Mucosa of gallbladder (tissue), 1 donor: ENCODE results near the gene IL13RA2. TPM values are rescaled to one million over a fixed set of nuclear protein-coding genes. Genes with fewer than 3 reads are reported as not detected.

ENCODE experiments used
- DNase-seq: peaks from one replicate; pipeline ENCODE4 v3.0.0-alpha.2; 2020; ENCODE audit warnings: low spot score
- total RNA-seq: library from RNA; stranded (reverse); gene quantifications from one replicate; pipeline ENCODE4 v1.2.1, GENCODE V29; 2021
- donor health status: DM: no; HTN: no; CAD: no.

IL13RA2 gene, protein sequence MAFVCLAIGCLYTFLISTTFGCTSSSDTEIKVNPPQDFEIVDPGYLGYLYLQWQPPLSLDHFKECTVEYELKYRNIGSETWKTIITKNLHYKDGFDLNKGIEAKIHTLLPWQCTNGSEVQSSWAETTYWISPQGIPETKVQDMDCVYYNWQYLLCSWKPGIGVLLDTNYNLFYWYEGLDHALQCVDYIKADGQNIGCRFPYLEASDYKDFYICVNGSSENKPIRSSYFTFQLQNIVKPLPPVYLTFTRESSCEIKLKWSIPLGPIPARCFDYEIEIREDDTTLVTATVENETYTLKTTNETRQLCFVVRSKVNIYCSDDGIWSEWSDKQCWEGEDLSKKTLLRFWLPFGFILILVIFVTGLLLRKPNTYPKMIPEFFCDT
- total RNA-seq, result 0.32 TPM

DNA sequence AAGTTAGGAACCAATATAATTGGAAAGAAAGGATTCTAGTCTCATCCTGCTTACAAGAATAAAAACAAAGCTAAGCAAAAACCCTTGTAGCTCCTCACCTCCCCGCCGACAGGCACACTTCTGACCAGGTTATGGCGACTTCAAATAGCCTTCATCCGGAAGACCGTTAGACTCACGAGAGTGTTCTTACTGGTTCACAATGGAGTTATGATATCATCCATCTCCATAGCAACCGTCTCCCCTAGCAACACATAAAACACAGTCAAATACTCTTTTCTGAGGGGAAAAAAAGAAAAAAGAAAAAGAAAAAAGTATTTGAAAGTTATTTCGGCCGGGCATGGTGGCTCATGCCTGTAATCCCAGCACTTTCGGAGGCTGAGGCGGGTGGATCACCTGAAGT lies at the start of gene IL13RA2:
Gene IL13RA2, minus strand, starts transcription at position 162 of the 400 bp plus-strand sequence. CDS start 347 bp downstream, outside the sequence.
- no peak for DNase-seq

DNA sequence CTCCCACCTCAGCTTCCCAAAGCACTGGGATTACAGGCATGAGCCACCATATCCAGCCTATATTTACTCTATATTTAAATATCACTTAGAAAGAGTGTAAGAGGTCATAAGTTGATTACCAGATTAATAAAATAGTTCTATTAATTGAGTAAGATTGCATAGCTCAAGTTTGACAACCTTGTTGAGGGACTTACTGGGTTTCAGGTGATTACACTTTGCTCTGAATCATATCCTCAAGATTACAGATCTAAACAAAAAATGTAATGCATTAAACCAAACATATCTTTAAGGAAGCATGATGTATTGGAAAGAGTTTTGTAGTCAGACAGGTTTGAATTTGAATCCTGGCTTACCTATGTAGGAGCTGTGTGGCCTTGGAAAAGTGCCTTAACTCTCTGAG lies 47.9 kb upstream of the IL13RA2 start:
- no peak for DNase-seq

DNA sequence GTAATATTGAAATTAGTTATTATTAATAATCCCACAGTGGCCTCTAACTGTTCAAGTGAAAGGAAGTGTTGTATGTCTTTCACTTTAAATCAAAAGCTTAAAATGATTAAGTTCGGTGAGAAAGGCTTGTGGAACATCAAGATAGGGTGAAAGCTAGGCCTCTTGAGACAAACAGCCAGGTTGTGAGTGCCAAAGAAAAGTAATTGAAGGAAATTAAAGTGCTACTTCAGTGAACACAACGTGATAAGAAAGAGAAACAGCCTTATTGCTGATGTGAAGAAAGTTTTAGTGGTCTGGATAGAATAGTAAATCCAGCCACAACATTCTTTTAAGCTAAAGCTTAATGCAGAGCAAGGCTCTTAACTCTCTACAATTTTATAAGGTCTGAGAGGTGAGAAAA lies 42.6 kb upstream of the IL13RA2 start:
- no peak for DNase-seq

DNA sequence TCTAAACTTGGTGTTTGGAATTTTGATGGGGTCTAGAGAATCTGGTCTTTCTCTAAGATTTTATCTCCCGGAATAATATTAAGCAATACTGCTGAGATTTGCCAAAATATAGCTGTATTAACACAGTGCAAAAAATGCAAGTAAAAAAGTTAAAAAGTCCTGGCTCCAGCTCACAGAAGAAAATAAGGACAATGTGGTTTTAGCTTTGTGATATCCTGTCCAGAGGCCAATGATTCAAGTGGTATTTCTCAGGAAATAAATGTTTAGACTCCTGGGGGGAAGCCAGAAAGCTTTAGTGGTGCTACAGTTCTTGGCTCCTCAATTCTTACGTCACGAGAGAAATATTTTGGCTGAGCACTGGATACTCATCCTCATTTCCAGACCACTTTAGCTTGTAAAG lies 40.9 kb upstream of the IL13RA2 start:
- peak; percentile 37 for DNase-seq

DNA sequence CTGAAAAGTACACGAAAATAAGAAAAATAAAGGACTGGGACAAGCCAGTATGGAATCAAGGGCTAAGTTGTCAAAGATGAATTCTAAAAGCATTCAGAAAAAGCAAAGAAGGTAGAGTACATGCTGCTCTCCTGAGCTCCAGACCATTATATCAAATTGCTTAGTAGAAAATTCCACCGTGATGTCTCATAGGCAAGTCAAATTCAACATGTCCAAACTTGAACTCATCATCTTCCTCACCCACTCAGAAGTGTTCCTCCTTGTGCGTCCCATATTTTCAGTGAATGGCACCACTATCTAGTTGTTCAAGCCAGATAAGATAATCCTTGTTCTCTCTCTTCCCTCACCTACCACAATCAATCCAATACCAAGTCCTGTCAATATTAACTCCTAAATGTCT lies 37.5 kb upstream of the IL13RA2 start:
- no peak for DNase-seq

DNA sequence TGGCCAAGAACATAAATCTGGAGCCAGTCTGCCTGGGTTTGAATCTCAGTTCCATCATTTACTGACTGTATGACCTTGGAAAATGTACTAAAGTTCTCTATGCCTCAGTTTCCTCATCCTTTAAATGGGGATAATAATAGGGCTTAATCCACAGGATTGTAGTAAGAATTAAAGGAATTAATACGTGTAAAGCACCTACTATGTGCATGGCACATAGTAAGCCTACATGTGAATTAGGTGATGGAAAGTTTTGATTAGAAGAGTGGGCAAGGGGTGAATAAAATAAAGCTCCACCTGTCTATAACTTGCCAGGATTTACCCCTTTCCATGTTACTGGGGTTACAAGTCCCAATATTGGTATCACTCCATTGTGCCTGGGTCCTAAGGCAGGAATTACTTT lies 35.8 kb upstream of the IL13RA2 start:
- DNase-seq, result no peak

DNA sequence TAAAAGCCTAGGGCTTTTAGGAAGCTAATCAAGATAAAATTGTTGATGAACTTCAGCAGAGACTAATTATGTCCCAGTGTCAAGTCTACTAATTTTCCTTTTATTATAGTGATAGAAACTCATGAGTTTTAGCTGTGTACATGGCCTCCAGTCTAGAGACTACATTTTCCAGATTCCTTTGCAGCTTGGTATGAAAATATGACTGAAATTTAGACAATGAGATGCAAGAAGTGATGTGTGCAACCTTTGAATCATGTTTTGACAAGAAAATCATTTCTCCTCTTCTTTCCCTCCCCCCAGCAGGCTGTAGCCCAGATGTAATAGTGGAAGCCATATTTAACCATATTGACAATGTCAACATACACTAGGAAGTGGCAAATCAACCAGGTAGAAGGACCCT lies 30.3 kb upstream of the IL13RA2 start:
- no peak for DNase-seq

DNA sequence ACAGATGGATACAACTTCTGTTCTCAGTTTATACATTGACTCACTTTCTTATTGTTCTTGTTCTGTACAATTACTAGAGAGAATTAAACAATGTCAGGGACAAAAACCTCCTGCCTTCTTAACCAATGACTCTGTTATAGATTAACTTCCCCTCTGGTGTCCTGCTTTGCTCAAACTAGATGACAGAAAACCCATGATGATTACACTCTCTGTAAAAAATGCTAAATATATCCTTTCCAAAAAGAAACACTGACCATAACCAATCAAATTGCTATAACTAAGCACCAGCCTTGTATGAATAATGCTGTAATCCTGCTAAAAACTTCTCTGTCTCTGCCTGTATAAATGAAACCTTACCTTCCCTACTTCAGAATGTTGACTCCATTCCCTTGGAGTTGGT lies 29.8 kb upstream of the IL13RA2 start:
- no peak for DNase-seq

DNA sequence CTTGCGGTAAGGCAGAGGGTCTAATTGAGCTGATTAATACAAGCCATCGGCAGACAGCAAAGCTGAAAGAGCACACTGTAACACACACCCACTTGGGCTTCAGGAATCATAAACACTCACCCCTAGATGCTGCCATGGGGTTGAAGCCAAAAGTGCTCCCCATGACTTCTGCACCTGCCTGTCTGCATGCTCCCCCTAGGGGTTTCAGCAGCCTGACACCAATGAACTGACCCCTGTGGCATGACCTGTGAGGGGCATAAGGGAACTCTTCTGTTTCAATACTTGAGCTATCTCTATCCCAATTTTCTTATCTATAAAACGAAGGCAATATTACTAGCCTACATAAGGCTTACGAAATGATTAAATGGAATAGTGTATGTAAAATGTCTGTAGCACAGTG lies 23.0 kb upstream of the IL13RA2 start:
- no peak for DNase-seq

DNA sequence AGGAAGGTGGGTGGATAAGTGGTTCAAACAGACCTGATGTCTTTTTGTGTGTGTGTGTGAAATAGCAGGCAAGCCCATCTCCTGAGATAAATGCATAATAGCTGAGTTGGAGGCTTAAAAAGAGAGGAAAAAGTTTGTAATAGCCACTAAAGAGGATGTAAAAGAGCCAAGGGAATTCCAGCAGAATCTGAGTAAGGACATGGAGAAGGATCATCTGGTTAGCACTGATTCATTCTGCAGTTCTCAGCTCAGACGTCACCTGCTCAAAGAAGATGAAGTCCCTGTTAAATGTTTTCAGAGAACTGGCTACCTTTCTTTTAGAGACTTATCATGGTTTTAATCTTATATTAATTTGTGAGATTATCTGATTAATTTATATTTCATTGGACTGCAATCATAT lies 21.0 kb upstream of the IL13RA2 start:
- no peak for DNase-seq

DNA sequence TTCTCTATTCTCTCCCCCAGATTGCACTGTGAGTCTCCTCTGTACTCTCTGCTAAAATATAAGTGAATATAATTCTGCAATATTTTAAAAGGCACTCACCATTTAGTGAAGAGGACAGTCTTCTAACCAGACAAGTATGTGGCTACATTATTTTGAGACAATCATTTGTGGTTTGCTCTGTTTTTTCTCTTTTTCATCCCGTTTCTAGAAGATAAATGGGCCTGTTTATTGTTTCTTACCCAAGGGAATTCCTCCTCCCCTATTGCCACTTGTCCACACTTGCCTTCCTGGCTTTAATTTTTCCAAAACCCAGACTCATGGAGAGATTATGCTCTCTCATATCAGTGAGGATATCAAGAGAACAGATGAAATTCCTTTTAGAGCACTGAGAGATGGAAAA lies 18.6 kb upstream of the IL13RA2 start:
- DNase-seq, result no peak

DNA sequence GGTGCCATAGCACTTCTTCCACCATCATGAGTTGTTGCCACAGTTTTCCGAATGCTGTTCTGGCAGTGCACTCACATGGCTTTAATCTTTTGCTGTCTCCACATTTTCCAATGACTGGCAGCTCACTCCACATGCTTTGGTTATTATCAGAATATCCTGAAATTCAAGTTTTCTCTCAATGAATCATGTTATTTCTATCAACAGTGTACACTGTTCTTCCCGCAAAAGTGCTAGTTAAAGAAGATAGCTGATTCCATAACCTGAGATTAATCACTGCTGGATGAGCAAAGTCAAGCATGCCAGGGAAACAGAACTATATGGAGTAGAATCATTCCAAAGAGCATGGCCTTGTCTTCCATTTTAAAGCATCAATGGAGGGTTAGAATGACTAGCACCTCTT lies 14.6 kb upstream of the IL13RA2 start:
- no peak for DNase-seq

DNA sequence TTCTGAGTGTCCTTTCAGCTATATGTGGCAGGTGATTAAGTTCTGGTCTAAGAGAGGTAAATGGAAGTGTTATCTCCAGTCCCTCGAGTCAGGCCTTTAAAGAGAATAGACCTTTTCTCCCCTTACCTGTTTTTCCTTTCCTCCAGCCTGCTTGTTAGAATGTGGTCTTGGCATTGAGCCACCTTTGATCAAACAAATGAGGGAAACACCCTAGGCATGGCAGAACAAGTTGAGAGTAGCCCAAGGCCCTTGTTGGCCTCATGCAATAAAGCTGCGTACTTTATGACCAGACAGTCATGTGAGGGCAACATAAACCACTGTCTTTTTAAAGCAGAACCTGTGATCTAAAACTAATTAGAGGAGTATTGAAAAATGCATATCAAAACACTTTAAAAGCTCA lies 13.2 kb upstream of the IL13RA2 start:
- no peak for DNase-seq

DNA sequence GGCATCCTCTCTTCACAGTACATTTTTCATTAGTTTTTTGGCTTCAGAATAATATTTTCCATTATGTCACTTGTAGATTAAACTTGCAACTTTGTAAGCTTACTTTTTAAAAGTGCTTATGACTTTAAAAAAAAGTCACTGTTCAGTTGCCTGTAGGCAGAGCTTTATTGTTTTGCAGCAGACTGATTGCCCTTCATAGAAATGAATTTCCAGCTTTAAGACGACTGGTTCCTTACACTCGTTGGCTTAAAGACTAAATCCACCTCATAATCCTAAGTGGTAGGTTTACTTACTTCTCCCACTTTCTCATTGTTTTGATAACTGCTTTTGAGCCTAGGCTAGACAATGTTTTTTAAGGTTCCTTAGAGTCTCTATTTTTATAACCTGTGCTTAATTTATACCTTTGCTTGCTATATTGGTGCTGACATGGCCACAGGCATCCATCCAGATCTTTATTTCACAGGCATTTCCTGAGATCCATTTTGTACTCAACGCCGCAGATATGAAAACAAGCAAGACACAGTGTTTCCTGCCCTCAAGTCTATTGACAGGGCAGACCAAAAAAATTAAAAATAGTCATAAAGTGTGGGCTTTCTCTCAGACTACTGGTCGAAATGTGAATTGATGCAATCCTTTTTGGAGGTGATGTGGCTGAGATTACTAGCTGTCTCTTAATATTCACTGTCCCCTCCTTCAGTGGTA lies 12.6 kb upstream of the IL13RA2 start:
- no peak for DNase-seq

DNA sequence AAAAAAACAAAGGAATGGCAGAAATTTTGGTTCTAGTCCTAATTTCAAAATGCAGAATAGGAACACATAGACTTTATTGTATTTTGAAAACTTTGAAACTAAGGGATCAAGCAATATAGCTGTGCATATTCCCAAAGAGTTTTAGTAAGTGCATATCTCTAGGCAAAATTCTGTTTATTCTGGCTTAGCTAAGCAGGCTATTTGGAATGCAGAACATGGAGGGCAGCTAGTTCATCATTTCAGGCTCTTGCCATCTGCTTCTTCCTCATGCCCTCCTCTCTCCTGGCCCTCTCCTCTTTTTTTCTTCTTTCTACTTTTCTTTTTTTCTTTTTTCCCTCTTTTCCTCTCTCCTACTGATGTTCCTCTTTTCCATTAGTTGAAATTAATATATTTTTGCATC lies 12.0 kb upstream of the IL13RA2 start:
- DNase-seq, result no peak

DNA sequence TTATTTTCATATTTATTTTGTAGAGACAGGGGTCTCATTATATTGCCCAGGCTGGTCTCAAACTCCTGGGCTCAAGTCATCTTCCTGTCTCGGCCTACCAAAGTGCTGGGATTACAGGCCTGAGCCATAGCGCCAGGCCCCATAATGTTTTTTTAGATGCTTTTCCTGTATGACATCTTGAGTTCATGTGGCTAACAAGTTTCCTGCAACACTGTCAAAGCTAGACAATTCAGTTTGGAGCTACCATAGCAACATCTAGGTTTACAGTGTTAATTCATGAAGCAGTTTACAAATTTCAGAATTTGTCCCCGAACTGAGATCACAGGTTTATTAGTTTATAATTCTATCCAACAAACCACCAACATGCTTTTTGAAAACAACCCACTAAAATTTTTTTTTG lies 6.4 kb upstream of the IL13RA2 start:
- DNase-seq, result no peak

DNA sequence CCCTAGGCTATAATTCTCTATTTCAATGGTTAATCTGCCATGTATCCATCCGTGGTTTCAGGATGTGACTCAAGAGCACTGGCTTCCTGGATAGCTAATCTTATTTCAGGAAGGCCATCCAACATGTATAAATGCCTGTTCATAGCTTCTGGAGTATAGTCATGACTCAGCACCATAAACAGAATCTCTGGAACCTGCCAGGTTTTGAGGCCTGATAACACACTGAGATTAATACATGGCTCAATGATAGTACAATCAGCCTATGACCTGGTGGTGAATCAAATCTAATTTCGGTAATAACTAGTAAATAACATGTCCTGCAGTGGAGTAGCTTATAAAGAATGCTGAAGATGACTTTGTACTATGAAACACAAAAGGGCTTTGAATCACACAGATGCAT lies 5.7 kb upstream of the IL13RA2 start:
- DNase-seq, result no peak

DNA sequence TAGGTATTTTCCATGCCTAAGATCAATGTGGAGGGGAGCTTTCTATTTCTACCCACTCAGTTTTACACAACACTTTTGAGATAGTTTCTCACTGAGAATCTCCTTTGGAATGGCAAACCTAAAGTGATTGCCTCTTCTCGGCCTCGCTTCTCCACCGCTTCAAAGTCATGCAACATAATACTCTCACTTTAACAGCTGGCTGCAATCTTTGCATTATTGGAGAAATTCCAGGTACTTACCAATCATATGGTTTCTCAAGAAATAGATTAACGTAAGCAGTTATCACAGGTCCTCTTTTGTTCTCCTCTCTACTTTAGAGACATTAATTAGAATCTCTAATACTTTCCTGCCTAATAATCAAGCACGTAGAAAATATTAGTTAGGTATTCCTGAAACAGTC lies 3.7 kb upstream of the IL13RA2 start:
- no peak for DNase-seq

DNA sequence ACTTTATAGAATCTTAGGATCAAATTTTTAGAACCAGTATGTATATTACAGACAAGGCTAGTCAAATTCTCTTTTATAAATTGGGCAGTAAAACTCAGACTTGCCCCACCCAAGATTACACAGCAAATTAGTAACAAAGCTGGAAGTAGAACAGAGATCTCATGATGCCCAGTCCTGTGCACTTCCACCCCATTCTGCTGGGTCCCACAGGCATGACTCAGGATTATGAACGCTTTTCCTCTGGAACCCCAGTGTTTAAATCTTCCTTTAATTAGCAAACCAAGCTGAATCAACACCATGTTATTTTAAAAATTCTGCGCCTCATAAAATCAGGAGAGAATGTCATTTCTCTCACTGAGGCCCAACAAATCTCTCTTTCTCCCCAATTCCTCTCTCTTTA lies 1.5 kb upstream of the IL13RA2 start:
- DNase-seq, result no peak

DNA sequence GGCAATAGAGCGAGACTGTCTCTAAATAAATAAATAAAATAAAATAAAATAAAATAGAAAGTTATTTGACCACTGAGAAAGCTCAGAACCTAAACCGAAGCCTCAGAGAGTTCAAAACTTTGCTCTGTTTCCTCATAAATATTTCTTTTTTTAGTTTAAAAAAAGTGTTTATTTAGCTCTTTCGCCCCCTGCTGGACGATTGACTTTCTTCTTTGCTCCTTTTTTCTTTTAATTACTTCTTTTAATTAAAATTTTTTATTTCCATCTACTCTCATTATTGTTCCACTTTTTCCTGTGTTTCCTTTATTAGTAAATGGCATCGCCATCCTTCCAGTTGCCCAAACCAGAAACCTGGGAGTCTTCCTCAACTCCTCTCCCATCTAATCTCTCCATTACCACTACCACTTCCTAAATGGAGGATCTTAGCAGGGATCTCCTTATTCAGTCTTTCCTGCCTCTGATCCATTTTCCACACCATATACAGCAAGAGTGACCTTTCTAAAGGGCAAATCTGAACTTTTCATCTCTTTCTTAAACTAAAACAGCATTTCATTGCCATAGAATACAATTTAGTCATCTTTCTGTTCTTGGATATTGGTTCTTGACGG lies 728 bp upstream of the IL13RA2 start:
- no peak for DNase-seq

DNA sequence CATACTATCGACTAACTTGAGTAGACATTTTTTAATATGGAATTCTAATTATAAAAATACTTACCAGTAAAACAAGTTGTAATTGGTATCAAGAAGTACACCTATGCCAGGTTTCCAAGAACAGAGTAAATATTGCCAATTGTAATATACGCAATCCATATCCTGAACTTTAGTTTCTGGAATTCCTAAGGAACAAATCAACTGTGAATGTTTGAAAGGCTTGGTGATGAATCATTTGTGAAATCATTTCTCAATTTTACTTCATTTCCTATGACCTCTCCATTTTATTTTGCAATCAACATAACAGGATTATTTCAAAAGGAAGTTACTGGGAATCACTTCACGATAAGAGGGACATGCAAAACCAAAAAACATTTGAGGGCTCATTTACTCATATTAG lies 3.7 kb downstream of the IL13RA2 start:
- no peak for DNase-seq

DNA sequence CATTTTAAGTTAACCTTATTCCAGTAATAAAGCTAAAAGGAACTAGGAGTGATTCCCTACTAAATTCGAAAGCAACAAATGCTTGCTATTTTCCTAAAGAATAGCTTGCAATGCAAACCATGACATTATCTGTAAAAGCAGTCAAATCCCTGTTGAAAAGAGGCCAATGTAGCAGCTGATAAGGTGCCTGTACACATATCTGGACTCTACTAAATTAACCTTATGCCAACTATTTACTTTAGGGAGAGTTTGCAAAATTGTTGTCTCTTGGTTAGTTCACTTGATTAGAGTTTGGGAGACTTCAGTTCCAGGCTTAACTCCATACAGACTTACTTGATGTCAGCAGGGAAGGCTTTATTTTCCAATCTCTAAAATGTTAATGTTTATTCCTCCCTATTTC lies 6.0 kb downstream of the IL13RA2 start:
- DNase-seq, result no peak

DNA sequence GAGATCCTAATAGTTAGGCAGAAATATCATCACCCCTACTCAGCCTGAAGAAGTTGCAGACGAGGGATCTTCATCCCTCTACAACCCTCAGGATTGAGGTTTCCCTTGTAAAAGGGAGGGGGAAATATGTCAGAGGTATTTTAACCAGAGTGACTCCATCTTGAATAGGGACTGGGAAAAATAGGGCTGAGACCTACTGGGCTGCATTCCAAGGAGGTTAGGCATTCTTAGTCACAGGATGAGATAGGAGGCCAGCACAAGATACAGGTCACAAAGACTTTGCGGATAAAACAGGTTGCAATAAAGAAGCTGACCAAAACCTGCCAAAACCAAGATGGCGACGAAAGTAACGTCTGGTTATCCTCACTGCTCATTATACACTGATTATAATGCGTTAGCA lies 17.5 kb downstream of the IL13RA2 start:
- no peak for DNase-seq
